ENCODE measurements around the gene COL5A2. TPM values are rescaled to one million over a fixed set of nuclear protein-coding genes. Genes with fewer than 3 reads are reported as not detected.
A peak's percentile ranks its signal among the peaks of the same experiment; 100 is the strongest.

COL5A2 gene
- total RNA-seq, 4 donors from 2014 or later, result 7.7 to 29.5 (median 16.9) TPM

GRCh38 chr2:189002079-189002478 lies 177.5 kb downstream of the COL5A2 start:
- 24 to 29% methylated on average over 1 of the region's 1 CpG for WGBS, 2 donors

DNA sequence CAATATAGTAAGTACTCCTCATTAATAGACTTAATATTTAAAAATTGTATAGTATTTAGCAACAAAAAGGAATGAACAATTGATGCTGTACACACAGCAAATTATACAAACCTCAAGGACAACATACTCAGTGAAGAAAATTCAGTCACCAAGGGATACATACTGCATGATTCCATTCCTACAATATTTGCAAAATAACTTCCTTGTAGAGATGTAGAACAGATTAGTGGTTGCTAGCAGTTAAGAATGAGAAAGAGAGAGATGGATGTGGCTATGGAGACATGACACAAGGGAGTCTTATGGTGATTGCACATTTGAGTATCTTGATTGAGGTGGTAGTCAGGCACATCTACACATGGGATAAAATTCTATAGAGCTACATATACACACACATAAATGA lies 179.3 kb downstream of the COL5A2 start:
- no peak for DNase-seq (ENCODE audit: low spot score in 2 of 2)
- no peak for TF ChIP-seq POLR2A (IDR thresholded peaks at IDR 0.05)
- TF ChIP-seq, protein P1, sequence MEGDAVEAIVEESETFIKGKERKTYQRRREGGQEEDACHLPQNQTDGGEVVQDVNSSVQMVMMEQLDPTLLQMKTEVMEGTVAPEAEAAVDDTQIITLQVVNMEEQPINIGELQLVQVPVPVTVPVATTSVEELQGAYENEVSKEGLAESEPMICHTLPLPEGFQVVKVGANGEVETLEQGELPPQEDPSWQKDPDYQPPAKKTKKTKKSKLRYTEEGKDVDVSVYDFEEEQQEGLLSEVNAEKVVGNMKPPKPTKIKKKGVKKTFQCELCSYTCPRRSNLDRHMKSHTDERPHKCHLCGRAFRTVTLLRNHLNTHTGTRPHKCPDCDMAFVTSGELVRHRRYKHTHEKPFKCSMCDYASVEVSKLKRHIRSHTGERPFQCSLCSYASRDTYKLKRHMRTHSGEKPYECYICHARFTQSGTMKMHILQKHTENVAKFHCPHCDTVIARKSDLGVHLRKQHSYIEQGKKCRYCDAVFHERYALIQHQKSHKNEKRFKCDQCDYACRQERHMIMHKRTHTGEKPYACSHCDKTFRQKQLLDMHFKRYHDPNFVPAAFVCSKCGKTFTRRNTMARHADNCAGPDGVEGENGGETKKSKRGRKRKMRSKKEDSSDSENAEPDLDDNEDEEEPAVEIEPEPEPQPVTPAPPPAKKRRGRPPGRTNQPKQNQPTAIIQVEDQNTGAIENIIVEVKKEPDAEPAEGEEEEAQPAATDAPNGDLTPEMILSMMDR (IDR thresholded peaks at IDR 0.05), result no peak
- intact Hi-C loops (cut with DNase I; ENCODE audit: low total_unique reads), result no loop called here
- H3K4me3 ChIP-seq (ENCODE audit: low read depth, poor library complexity, severe bottlenecking), result no peak overlapping the region

More at GRCh38 chr2:189002079-189002478, 177.5 kb downstream of the COL5A2 start:
- intact Hi-C loops (cut with DNase I; ENCODE audit: low total_unique reads), result no loop called here
- no peak for DNase-seq (ENCODE audit: low spot score in 2 of 2)
- no peak overlapping the region for H3K4me3 ChIP-seq (ENCODE audit: low read depth, poor library complexity, severe bottlenecking)
- TF ChIP-seq, protein P1 (IDR thresholded peaks at IDR 0.05), result no peak
- no peak for TF ChIP-seq POLR2A (IDR thresholded peaks at IDR 0.05)

DNA sequence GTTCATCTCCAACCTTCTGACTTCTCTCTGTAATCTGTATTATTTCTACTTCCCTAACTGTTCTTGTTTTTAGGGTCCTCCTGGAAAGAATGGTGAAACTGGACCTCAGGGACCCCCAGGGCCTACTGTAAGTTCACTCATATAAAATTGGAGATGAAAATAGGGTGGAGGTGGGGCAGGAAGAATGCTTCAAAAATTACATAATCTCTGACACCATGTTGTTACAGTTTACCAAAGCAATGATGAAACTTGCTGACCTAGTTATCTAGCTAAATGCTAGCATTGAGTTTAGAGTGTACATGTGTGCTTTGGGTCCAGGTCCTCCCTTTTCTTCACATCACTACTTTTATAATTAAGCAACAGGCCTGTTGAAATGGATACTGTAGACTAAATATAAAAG lies 182.3 kb downstream of the COL5A2 start:
- DNase-seq (ENCODE audit: low spot score in 2 of 2), result no peak
- intact Hi-C loops (cut with DNase I; ENCODE audit: low total_unique reads), result no loop called here
- no peak for TF ChIP-seq POLR2A (IDR thresholded peaks at IDR 0.05)
- TF ChIP-seq, protein P1 (IDR thresholded peaks at IDR 0.05), result no peak
- H3K4me3 ChIP-seq (ENCODE audit: low read depth, poor library complexity, severe bottlenecking), result no peak overlapping the region

- 68 to 70% methylated on average over 1 of the region's 1 CpG for WGBS, 2 donors
- intact Hi-C loops (cut with DNase I; ENCODE audit: low total_unique reads), result no loop called here
- TF ChIP-seq POLR2A (IDR thresholded peaks at IDR 0.05), result no peak
- TF ChIP-seq, protein P1 (IDR thresholded peaks at IDR 0.05), result no peak
- H3K4me3 ChIP-seq (ENCODE audit: low read depth, poor library complexity, severe bottlenecking), result no peak overlapping the region
- DNase-seq (ENCODE audit: low spot score in 2 of 2), result no peak
Observed at GRCh38 chr2:188993247-188993646, 186.3 kb downstream of the COL5A2 start.

GRCh38 chr2:188986839-188987238 lies 192.7 kb downstream of the COL5A2 start:
- no peak for TF ChIP-seq POLR2A (IDR thresholded peaks at IDR 0.05)
- TF ChIP-seq, protein P1 (IDR thresholded peaks at IDR 0.05), result no peak
- no peak overlapping the region for H3K4me3 ChIP-seq (ENCODE audit: low read depth, poor library complexity, severe bottlenecking)
- 33 to 35% methylated on average over 4 of the region's 4 CpGs for WGBS, 2 donors
- intact Hi-C loops (cut with DNase I; ENCODE audit: low total_unique reads), result no loop called here
- DNase-seq (ENCODE audit: low spot score in 2 of 2), result no peak

GRCh38 chr2:188984680-188985079 lies 194.9 kb downstream of the COL5A2 start:
- H3K4me3 ChIP-seq (ENCODE audit: low read depth, poor library complexity, severe bottlenecking), result no peak overlapping the region
- DNase-seq (ENCODE audit: low spot score in 2 of 2), result peak in 1 of 2 donors; percentile 34
- intact Hi-C loops (cut with DNase I; ENCODE audit: low total_unique reads), result no loop called here
- TF ChIP-seq, protein P1 (IDR thresholded peaks at IDR 0.05), result no peak
- no peak for TF ChIP-seq POLR2A (IDR thresholded peaks at IDR 0.05)
- 55 to 60% methylated on average over 5 of the region's 5 CpGs for WGBS, 2 donors

All from lower leg skin (tissue), 4 donors.